CD14-positive monocyte (primary cell): Measurements from ENCODE around the gene LRCH1. TPM values are rescaled to one million over a fixed set of nuclear protein-coding genes. Genes with fewer than 3 reads are reported as not detected.

Source experiments
- DNase-seq, 3 donors: peaks; one replicate each; pipeline ENCODE4 v3.0.0-alpha.2; 2011 to 2022
- H2AFZ ChIP-seq: 2 replicates; pipeline ENCODE4 v1.6.0; 2012; ENCODE audit warnings: mild to moderate bottlenecking, low read depth, low read length, inconsistent platforms; ENCODE audit not compliant: insufficient read depth, poor library complexity, severe bottlenecking
- H3K27ac ChIP-seq, 2 donors: 1 replicate in 1 of 2; 2 replicates in 1 of 2; pipeline ENCODE4 v1.5.1; 2012 to 2013; ENCODE audit warnings: low read length in 2 of 2, control low read depth in 1 of 2, inconsistent platforms in 1 of 2, low read depth in 1 of 2, mild to moderate bottlenecking in 1 of 2
- H3K27me3 ChIP-seq, 2 donors: one replicate each; pipeline versions ENCODE4 v1.6.0 to v1.6.1; 2011 to 2013; ENCODE audit warnings: low read length in 2 of 2; ENCODE audit not compliant: control insufficient read depth in 2 of 2, insufficient read depth in 2 of 2
- H3K36me3 ChIP-seq, 2 donors: replicated peaks in 1 of 2; 1 replicate in 1 of 2; 2 replicates in 1 of 2; pipeline versions ENCODE4 v1.5.1 to v1.6.1; 2012 to 2013; ENCODE audit warnings: low read length in 2 of 2, control low read depth in 1 of 2, inconsistent platforms in 1 of 2, mild to moderate bottlenecking in 1 of 2; ENCODE audit not compliant: insufficient read depth in 2 of 2, control insufficient read depth in 1 of 2
- H3K4me1 ChIP-seq, 2 donors: 1 replicate in 1 of 2; 2 replicates in 1 of 2; pipeline versions ENCODE4 v1.5.1 to v1.6.1; 2012 to 2013; ENCODE audit warnings: low read length in 2 of 2, control low read depth in 1 of 2, inconsistent platforms in 1 of 2, mild to moderate bottlenecking in 1 of 2, moderate library complexity in 1 of 2; ENCODE audit not compliant: insufficient read depth in 2 of 2, control insufficient read depth in 1 of 2
- H3K4me2 ChIP-seq: replicated peaks from 2 replicates; pipeline ENCODE3; 2012; ENCODE audit warnings: low read length, moderate library complexity, mild to moderate bottlenecking; ENCODE audit not compliant: poor library complexity, severe bottlenecking; ENCODE audit errors: extremely low read depth
- H3K4me3 ChIP-seq, 3 experiments: fragments of 200-600 bp in 1 of 3; sonication (generic) in 1 of 3; replicated peaks in 1 of 3; 1 replicate in 2 of 3; 2 replicates in 1 of 3; pipeline ENCODE4 v1.5.1; 2011 to 2013; ENCODE audit warnings: low read length in 3 of 3, mild to moderate bottlenecking in 3 of 3, control low read depth in 2 of 3, low read depth in 2 of 3, inconsistent platforms in 1 of 3, moderate library complexity in 1 of 3
- H3K79me2 ChIP-seq: 2 replicates; pipeline ENCODE4 v1.6.0; 2012; ENCODE audit warnings: mild to moderate bottlenecking, control low read depth, inconsistent platforms, low read length, moderate library complexity; ENCODE audit not compliant: insufficient read depth
- H3K9ac ChIP-seq: 2 replicates; pipeline ENCODE4 v1.6.0; 2017; ENCODE audit warnings: low read length, mild to moderate bottlenecking; ENCODE audit not compliant: insufficient read depth, poor library complexity, severe bottlenecking
- H3K9me3 ChIP-seq, 2 donors: replicated peaks in 1 of 2; 1 replicate in 1 of 2; 2 replicates in 1 of 2; pipeline versions ENCODE4 v1.5.1 to v1.6.1; 2012 to 2013; ENCODE audit warnings: low read length in 2 of 2, control low read depth in 1 of 2; ENCODE audit not compliant: control insufficient read depth in 1 of 2, insufficient read depth in 1 of 2
- H4K20me1 ChIP-seq: 2 replicates; pipeline ENCODE4 v1.6.0; 2012; ENCODE audit warnings: mild to moderate bottlenecking, low read length, control low read depth, moderate library complexity; ENCODE audit not compliant: insufficient read depth
- H3K27ac Mint-ChIP-seq, 7 donors: one replicate each; pipeline ENCODE4 v1.8.0; 2020; ENCODE audit warnings: mild to moderate bottlenecking in 7 of 7, mixed read lengths in 7 of 7, moderate library complexity in 6 of 7, inconsistent platforms in 2 of 7
- H3K27me3 Mint-ChIP-seq, 3 donors: one replicate each; pipeline ENCODE4 v1.8.0; 2021 to 2022; ENCODE audit warnings: low read depth in 3 of 3, mild to moderate bottlenecking in 3 of 3, mixed read lengths in 3 of 3, moderate library complexity in 3 of 3, inconsistent platforms in 1 of 3
- H3K36me3 Mint-ChIP-seq, 2 donors: one replicate each; pipeline ENCODE4 v1.8.0; 2020; ENCODE audit warnings: mixed read lengths in 2 of 2, inconsistent platforms in 1 of 2, mild to moderate bottlenecking in 1 of 2
- H3K4me1 Mint-ChIP-seq: one replicate; pipeline ENCODE4 v1.8.0; 2020; ENCODE audit warnings: mild to moderate bottlenecking, mixed read lengths
- H3K4me3 Mint-ChIP-seq, 2 donors: one replicate each; pipeline ENCODE4 v1.8.0; 2020; ENCODE audit warnings: mild to moderate bottlenecking in 2 of 2, mixed read lengths in 2 of 2, moderate library complexity in 1 of 2
- H3K9me3 Mint-ChIP-seq, 7 donors: one replicate each; pipeline ENCODE4 v1.8.0; 2020 to 2022; ENCODE audit warnings: mixed read lengths in 7 of 7, mild to moderate bottlenecking in 6 of 7, moderate library complexity in 6 of 7, inconsistent platforms in 2 of 7
- CTCF ChIP-seq: fragments of 200-600 bp; IDR thresholded peaks from one replicate; pipeline ENCODE4 v1.8.0; 2022; ENCODE audit warnings: antibody characterized with exemption, mild to moderate bottlenecking
- WGBS: methylation state at CpG from one replicate; pipeline ENCODE4 v1.1.5; 2013; ENCODE audit warnings: missing lambda C conversion rate; ENCODE audit not compliant: insufficient coverage; 5-methylcytosine and 5-hydroxymethylcytosine counted together
- intact Hi-C, 2 donors: fragments of 100-400 bp; cut with micrococcal nuclease; formaldehyde crosslinking; loops; one replicate each; pipeline versions ENCODE4 v1.15.0 to v1.15.1; 2023
- polyA plus RNA-seq, 3 donors: library from polyadenylated mRNA; depleted of rRNA in 1 of 3; unstranded in 2 of 3; stranded (reverse) in 1 of 3; fragments of 300-500 nt in 2 of 3; fragments of >200 nt in 1 of 3; fragmentation: Illumina TruSeq in 2 of 3; gene quantifications; 1 replicate in 2 of 3; 2 replicates in 1 of 3; pipeline ENCODE4 v1.2.3, GENCODE V29; 2012 to 2021

Gene LRCH1
- polyA plus RNA-seq, 3 donors: 0.88 to 7.1 (median 2.1) TPM

- no peak for TF ChIP-seq CTCF
- Histone ChIP-seq H3K27me3 (no peaks in the 10 kb centered on the region), H3K27ac (no peak overlapping the region), H3K4me1 (peaks cover 12 to 19% of the 10 kb centered on the region in 2 donors), H3K79me2 (peaks cover 58% of the 10 kb centered on the region), H3K9ac (no peak overlapping the region), H3K4me2 (no peak overlapping the region), H4K20me1 (peaks cover 93% of the 10 kb centered on the region), H2AFZ (no peak overlapping the region), H3K9me3 (no peaks in the 10 kb centered on the region), H3K4me3 (no peak overlapping the region), H3K36me3 (no peaks in the 10 kb centered on the region)
- peaks cover 0 to 2% (median 1%) of the 10 kb centered on the region in 3 donors for H3K27me3 Mint-ChIP-seq
- H3K4me1 Mint-ChIP-seq: peaks cover 52% of the 10 kb centered on the region
- peaks cover 0 to 7% of the 10 kb centered on the region in 2 donors for H3K36me3 Mint-ChIP-seq
- H3K4me3 Mint-ChIP-seq: no peak overlapping the region
- no peak for DNase-seq
- intact Hi-C loops: no loop called here
- no peaks in the 10 kb centered on the region for H3K9me3 Mint-ChIP-seq
- WGBS: 100% methylated on average over 3 of the region's 5 CpGs
- H3K27ac Mint-ChIP-seq: no peak overlapping the region
Observed at GRCh38 chr13:46575818-46576221, 22.9 kb downstream of the LRCH1 start.

GRCh38 chr13:46576762-46577161 is 23.8 kb downstream of the LRCH1 start:
- intact Hi-C loops: no loop called here
- no peak for DNase-seq
- no peak overlapping the region for H3K4me3 ChIP-seq
- H4K20me1 ChIP-seq: peaks cover 93% of the 10 kb centered on the region
- Mint-ChIP-seq H3K27ac (no peak overlapping the region), H3K27me3 (peaks cover 0 to 2% (median 1%) of the 10 kb centered on the region in 3 donors), H3K4me3 (no peak overlapping the region), H3K9me3 (no peaks in the 10 kb centered on the region), H3K4me1 (peaks cover 53% of the 10 kb centered on the region), H3K36me3 (peaks cover 3 to 10% of the 10 kb centered on the region in 2 donors)
- no peaks in the 10 kb centered on the region for H3K9me3 ChIP-seq
- H3K27ac ChIP-seq: no peak overlapping the region
- TF ChIP-seq CTCF: no peak
- no peaks in the 10 kb centered on the region for H3K27me3 ChIP-seq
- H3K79me2 ChIP-seq: peaks cover 58% of the 10 kb centered on the region
- no peak overlapping the region for H2AFZ ChIP-seq
- peaks cover 12 to 22% of the 10 kb centered on the region in 2 donors for H3K4me1 ChIP-seq
- no peaks in the 10 kb centered on the region for H3K36me3 ChIP-seq
- whole genome bisulfite sequencing: 100% methylated on average over 1 of the region's 5 CpGs
- H3K9ac ChIP-seq: no peak overlapping the region
- H3K4me2 ChIP-seq: no peak overlapping the region
